Vagina (tissue), 2 donors: ENCODE measurements around the gene RANBP3. TPM values are rescaled to one million over a fixed set of nuclear protein-coding genes. Genes with fewer than 3 reads are reported as not detected.

ENCODE experiments used
- DNase-seq, 2 donors: peaks; one replicate each; pipeline ENCODE4 v3.0.0-alpha.2; 2017; ENCODE audit errors: extremely low spot score in 2 of 2
- H3K27ac ChIP-seq: fragments of 200-600 bp; sonication (generic); one replicate; pipeline ENCODE4 v1.5.1; 2019
- H3K27me3 ChIP-seq: fragments of 200-600 bp; sonication (generic); one replicate; pipeline ENCODE4 v1.5.1; 2019
- H3K36me3 ChIP-seq, 2 donors: fragments of 200-600 bp; sonication (generic); one replicate each; pipeline ENCODE4 v1.5.1; 2017 to 2019
- H3K4me1 ChIP-seq: fragments of 200-600 bp; sonication (generic); one replicate; pipeline ENCODE4 v1.5.1; 2019
- H3K4me3 ChIP-seq, 2 donors: fragments of 200-600 bp; sonication (generic); 1 replicate in 1 of 2; 2 replicates in 1 of 2; pipeline ENCODE4 v1.5.1; 2016 to 2019
- H3K9me3 ChIP-seq: fragments of 200-600 bp; sonication (generic); one replicate; pipeline ENCODE4 v1.5.1; 2019
- CTCF ChIP-seq, 3 experiments: fragments of 450-650 bp in 2 of 3; fragments of 200-600 bp in 1 of 3; sonication (generic) in 1 of 3; IDR thresholded peaks; one replicate each; pipeline ENCODE4 v1.5.1; 2017 to 2019; ENCODE audit warnings: antibody characterized with exemption in 3 of 3, mild to moderate bottlenecking in 2 of 3, moderate library complexity in 2 of 3
- POLR2A ChIP-seq, 2 donors: fragments of 450-650 bp; IDR thresholded peaks; one replicate each; pipeline ENCODE4 v1.6.1; 2017; ENCODE audit warnings: antibody characterized with exemption in 2 of 2, mild to moderate bottlenecking in 2 of 2, moderate library complexity in 2 of 2
- POLR2AphosphoS5 ChIP-seq, 2 donors: sonication (generic); formaldehyde crosslinking; IDR thresholded peaks; one replicate each; pipeline ENCODE4 v1.9.0; 2017; ENCODE audit warnings: antibody characterized with exemption in 2 of 2, mild to moderate bottlenecking in 2 of 2, low read depth in 1 of 2; ENCODE audit not compliant: insufficient read depth in 1 of 2
- intact Hi-C: fragments of 100-400 bp; cut with DNase I; formaldehyde crosslinking; loops from one replicate; pipeline ENCODE4 v1.15.1; 2023
- total RNA-seq: library from RNA; depleted of rRNA; stranded (reverse); fragments of >200 nt; gene quantifications from one replicate; pipeline ENCODE4 v1.2.3, GENCODE V29; 2016

Gene RANBP3
- total RNA-seq, 1 donor from 2014 or later: 110 TPM

DNA sequence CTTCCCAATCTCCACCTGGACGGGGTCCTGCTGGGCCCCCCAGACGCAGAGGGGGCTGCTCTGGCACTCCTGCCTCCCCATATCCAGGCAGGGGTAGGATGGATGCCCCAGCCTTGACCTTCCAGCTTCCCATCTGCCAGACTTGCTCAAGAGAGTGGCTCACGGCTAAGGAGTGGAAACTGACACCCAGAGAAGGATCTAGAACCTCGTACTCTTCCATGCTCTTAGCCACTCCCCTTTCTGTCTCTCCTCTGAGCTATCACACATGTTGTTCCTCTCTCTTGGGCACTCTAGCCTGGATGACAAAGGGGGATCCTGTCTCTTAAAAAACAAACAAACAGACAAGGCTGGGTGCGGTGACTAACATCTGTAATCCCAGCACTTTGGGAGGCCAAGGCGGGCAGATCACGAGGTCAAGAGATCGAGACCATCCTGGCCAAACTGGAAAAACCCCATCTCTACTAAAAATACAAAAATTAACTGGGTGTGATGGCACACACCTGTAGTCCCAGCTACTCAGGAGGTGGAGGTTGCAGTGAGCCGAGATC is 95.4 kb downstream of the RANBP3 start:
- H3K4me1 ChIP-seq: peaks cover 7% of the 10 kb centered on the region
- no peaks in the 10 kb centered on the region for H3K9me3 ChIP-seq
- H3K36me3 ChIP-seq: no peaks in the 10 kb centered on the region
- no peak for TF ChIP-seq CTCF (IDR thresholded peaks at IDR 0.05)
- TF ChIP-seq POLR2AphosphoS5 (IDR thresholded peaks at IDR 0.05; ENCODE audit: insufficient read depth in 1 of 2, low read depth in 1 of 2): no peak
- no peak for TF ChIP-seq POLR2A (IDR thresholded peaks at IDR 0.05)
- DNase-seq: no peak
- intact Hi-C loops: no loop called here
- no peaks in the 10 kb centered on the region for H3K27me3 ChIP-seq
- H3K4me3 ChIP-seq: no peak overlapping the region
- no peak overlapping the region for H3K27ac ChIP-seq

- H3K4me1 ChIP-seq: peaks cover 7% of the 10 kb centered on the region
- no peaks in the 10 kb centered on the region for H3K9me3 ChIP-seq
- intact Hi-C loops: no loop called here
- no peak overlapping the region for H3K4me3 ChIP-seq
- no peaks in the 10 kb centered on the region for H3K27me3 ChIP-seq
- TF ChIP-seq POLR2AphosphoS5 (IDR thresholded peaks at IDR 0.05; ENCODE audit: insufficient read depth in 1 of 2, low read depth in 1 of 2): no peak
- no peak for TF ChIP-seq CTCF (IDR thresholded peaks at IDR 0.05)
- TF ChIP-seq POLR2A (IDR thresholded peaks at IDR 0.05): no peak
- no peaks in the 10 kb centered on the region for H3K36me3 ChIP-seq
- H3K27ac ChIP-seq: no peak overlapping the region
- DNase-seq: no peak
Observed at GRCh38 chr19:5881543-5882299, 96.2 kb downstream of the RANBP3 start.

DNA sequence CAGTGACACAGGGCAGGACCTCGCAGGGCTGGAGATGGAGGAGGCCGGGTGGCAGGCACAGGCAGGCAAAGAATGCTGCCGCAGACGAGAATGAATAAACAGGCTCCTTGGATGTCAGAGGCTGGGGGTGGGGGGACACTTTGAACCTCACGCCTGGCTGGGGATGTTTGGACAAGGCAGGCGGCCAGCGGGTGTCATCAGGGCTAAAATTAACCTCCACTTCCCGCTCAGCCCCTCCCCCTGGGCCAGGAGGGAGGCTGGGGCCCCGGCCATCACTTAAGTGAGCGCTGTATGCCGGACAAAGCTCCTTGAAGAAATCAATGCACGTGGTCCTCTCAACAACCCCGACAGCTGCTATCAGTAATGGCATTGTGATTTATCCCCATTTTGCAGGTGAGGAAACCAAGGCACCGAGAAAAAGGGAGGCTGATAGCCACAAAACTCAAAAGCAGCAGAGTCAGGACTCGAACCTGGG is 97.3 kb downstream of the RANBP3 start:
- Histone ChIP-seq H3K27ac (no peak overlapping the region), H3K4me3 (no peak overlapping the region), H3K9me3 (no peaks in the 10 kb centered on the region), H3K27me3 (no peaks in the 10 kb centered on the region), H3K4me1 (peaks cover 7% of the 10 kb centered on the region), H3K36me3 (no peaks in the 10 kb centered on the region)
- intact Hi-C loops: no loop called here
- no peak for DNase-seq
- peak in 1 of 2 donors; percentile 23 for TF ChIP-seq POLR2AphosphoS5 (IDR thresholded peaks at IDR 0.05; ENCODE audit: insufficient read depth in 1 of 2, low read depth in 1 of 2)
- TF ChIP-seq POLR2A (IDR thresholded peaks at IDR 0.05): no peak

GRCh38 chr19:5880196-5880595 is 97.7 kb downstream of the RANBP3 start:
- H3K4me3 ChIP-seq: no peak overlapping the region
- H3K36me3 ChIP-seq: no peaks in the 10 kb centered on the region
- TF ChIP-seq POLR2AphosphoS5 (IDR thresholded peaks at IDR 0.05; ENCODE audit: insufficient read depth in 1 of 2, low read depth in 1 of 2): no peak
- no peak for TF ChIP-seq POLR2A (IDR thresholded peaks at IDR 0.05)
- no peak for TF ChIP-seq CTCF (IDR thresholded peaks at IDR 0.05)
- H3K27me3 ChIP-seq: no peaks in the 10 kb centered on the region
- no peak for DNase-seq
- H3K9me3 ChIP-seq: no peaks in the 10 kb centered on the region
- peaks cover 7% of the 10 kb centered on the region for H3K4me1 ChIP-seq
- intact Hi-C loops: no loop called here
- no peak overlapping the region for H3K27ac ChIP-seq

DNA sequence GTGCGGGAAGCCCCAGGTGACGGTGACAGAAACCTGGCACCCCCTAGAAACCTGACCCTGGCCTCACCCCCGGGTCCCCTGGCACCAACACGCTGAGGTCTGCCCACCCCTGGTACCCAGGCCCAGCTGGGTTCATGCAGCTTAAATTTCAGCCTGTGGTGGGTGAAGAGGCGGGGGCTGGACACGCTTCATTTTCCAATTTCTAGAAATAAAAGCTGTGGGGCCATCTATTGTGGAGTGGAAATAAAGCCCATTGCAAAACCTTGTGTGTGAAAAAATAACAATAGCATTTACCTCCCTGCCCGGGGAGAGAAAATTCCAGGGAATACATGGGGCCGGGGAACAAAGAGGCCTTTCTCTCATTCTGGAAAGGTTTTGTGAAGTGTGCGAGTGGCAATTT is 100.1 kb downstream of the RANBP3 start:
- H3K27ac ChIP-seq: no peak overlapping the region
- no peak for DNase-seq
- no peaks in the 10 kb centered on the region for H3K36me3 ChIP-seq
- peaks cover 7% of the 10 kb centered on the region for H3K4me1 ChIP-seq
- no peaks in the 10 kb centered on the region for H3K9me3 ChIP-seq
- H3K27me3 ChIP-seq: no peaks in the 10 kb centered on the region
- intact Hi-C loops: no loop called here
- TF ChIP-seq POLR2A (IDR thresholded peaks at IDR 0.05) (no peak), POLR2AphosphoS5 (IDR thresholded peaks at IDR 0.05; ENCODE audit: insufficient read depth in 1 of 2, low read depth in 1 of 2) (no peak), CTCF (IDR thresholded peaks at IDR 0.05) (no peak)
- H3K4me3 ChIP-seq: no peak overlapping the region
